SK-N-SH treated with all-trans-retinoic acid at 6 μM for 48 hours (cell line): ENCODE measurements around the gene CARD9.

Source experiments
- PPARA ChIP-seq: fragments of 250-450 bp; sonication (Bioruptor Pico); IDR thresholded peaks from 2 replicates; pipeline ENCODE4 v1.5.0; 2020; ENCODE audit warnings: mild to moderate bottlenecking, borderline replicate concordance
- RARB ChIP-seq: fragments of 250-450 bp; sonication (Bioruptor Pico); IDR thresholded peaks from 2 replicates; pipeline ENCODE4 v1.8.0; 2021; ENCODE audit warnings: mild to moderate bottlenecking, moderate library complexity
- ZNF565 ChIP-seq: fragments of 450-650 bp; formaldehyde crosslinking; conservative IDR thresholded peaks from 2 replicates; pipeline ENCODE4 v1.5.0; 2020; ENCODE audit warnings: low read depth, mild to moderate bottlenecking, moderate library complexity
- ZNF70 ChIP-seq: fragments of 450-650 bp; formaldehyde crosslinking; IDR thresholded peaks from 2 replicates; pipeline ENCODE4 v1.5.0; 2020; ENCODE audit warnings: mild to moderate bottlenecking, moderate library complexity
- TF ChIP-seq, protein P1 (sequence below): fragments of 250-450 bp; sonication (Bioruptor Pico); IDR thresholded peaks from 2 replicates; pipeline ENCODE4 v1.8.0; 2020; ENCODE audit warnings: mild to moderate bottlenecking, moderate library complexity, borderline replicate concordance

DNA sequence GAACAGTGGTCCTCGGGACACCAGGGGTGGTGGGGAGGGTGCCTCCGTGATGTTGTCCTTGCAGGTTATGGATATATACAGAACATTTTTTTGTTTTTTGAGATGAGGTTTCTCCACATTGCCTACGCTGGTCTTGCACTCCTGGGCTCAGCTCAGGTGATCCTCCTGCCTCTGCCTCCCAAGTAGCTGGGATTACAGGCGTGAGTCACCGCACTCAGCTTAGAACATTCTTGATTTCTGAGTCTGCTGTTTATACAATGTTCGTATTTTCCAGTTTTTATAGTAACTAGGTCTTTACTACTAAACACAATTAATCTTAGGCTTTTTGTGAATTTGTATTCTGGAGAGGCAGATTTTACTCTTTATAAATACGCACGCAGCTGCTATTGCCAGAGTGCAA lies 43.0 kb upstream of the CARD9 start:
- no peak for TF ChIP-seq ZNF70 (CRISPR knock-in tag)
- no peak for TF ChIP-seq ZNF565 (CRISPR knock-in tag)
- TF ChIP-seq, protein P1, sequence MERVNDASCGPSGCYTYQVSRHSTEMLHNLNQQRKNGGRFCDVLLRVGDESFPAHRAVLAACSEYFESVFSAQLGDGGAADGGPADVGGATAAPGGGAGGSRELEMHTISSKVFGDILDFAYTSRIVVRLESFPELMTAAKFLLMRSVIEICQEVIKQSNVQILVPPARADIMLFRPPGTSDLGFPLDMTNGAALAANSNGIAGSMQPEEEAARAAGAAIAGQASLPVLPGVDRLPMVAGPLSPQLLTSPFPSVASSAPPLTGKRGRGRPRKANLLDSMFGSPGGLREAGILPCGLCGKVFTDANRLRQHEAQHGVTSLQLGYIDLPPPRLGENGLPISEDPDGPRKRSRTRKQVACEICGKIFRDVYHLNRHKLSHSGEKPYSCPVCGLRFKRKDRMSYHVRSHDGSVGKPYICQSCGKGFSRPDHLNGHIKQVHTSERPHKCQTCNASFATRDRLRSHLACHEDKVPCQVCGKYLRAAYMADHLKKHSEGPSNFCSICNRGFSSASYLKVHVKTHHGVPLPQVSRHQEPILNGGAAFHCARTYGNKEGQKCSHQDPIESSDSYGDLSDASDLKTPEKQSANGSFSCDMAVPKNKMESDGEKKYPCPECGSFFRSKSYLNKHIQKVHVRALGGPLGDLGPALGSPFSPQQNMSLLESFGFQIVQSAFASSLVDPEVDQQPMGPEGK (CRISPR knock-in tag), result no peak
- no peak for TF ChIP-seq PPARA (CRISPR knock-in tag)
- TF ChIP-seq RARB (CRISPR knock-in tag), result no peak
